ENCODE measurements around the gene TCP11L2. TPM values are rescaled to one million over a fixed set of nuclear protein-coding genes. Genes with fewer than 3 reads are reported as not detected.

TCP11L2 gene
- total and polyA plus RNA-seq, 2 of the 13 experiments (the other 11 are each of a cell fraction or from before 2014, with no cell fraction given): 4.6 to 24.1 TPM

GRCh38 chr12:106357549-106358395 is 55.2 kb downstream of the TCP11L2 start, which contains the start of gene POLR3B (continued):
- TF ChIP-seq THRA (CRISPR knock-in tag; IDR thresholded peaks at IDR 0.05; ENCODE audit: borderline replicate concordance) (peak; percentile 46), RFX3 (CRISPR knock-in tag; IDR thresholded peaks at IDR 0.05) (peak; percentile 18), NFKBIZ (CRISPR knock-in tag; IDR thresholded peaks at IDR 0.05) (peak; percentile 16; the same call in 1 of the 2 replicates), EED (CRISPR knock-in tag; IDR thresholded peaks at IDR 0.05) (no peak; the same call in 1 of the 2 replicates), LBX2 (CRISPR knock-in tag; IDR thresholded peaks at IDR 0.05; ENCODE audit: borderline replicate concordance) (peak; percentile 56; the same call in 1 of the 2 replicates), HES4 (CRISPR knock-in tag; IDR thresholded peaks at IDR 0.05; ENCODE audit: borderline replicate concordance) (peak; percentile 91), XBP1 (CRISPR knock-in tag; IDR thresholded peaks at IDR 0.05) (no peak), SOX13 (IDR thresholded peaks at IDR 0.05) (no peak), SOX13 (CRISPR knock-in tag; conservative IDR thresholded peaks at IDR 0.05 in 1 of 2, IDR thresholded peaks at IDR 0.05 in 1 of 2) (peak in 1 of 2 experiments; percentile 61; a peak in 2 of 4 replicates), ZNF761 (CRISPR knock-in tag; conservative IDR thresholded peaks at IDR 0.05) (peak; percentile 97), MXD4 (CRISPR knock-in tag; IDR thresholded peaks at IDR 0.05) (peak; percentile 87), KDM5A (IDR thresholded peaks at IDR 0.05; ENCODE audit: borderline replicate concordance, low read length) (peak; percentile 97), NAIF1 (CRISPR knock-in tag; IDR thresholded peaks at IDR 0.05; ENCODE audit: borderline replicate concordance) (peak; percentile 71), ZNF749 (CRISPR knock-in tag; IDR thresholded peaks at IDR 0.05; ENCODE audit: borderline replicate concordance) (peak; percentile 57; the same call in 1 of the 2 replicates), KAT7 (CRISPR knock-in tag; IDR thresholded peaks at IDR 0.05; ENCODE audit: borderline replicate concordance) (peak; percentile 79), ZNF674 (CRISPR knock-in tag; IDR thresholded peaks at IDR 0.05; ENCODE audit: low read depth) (0 out of 2 replicates have a peak, but pooled peaks have one; percentile 80), DMTF1 (CRISPR knock-in tag; IDR thresholded peaks at IDR 0.05) (peak; percentile 100), ZBTB7B (CRISPR knock-in tag; IDR thresholded peaks at IDR 0.05) (peak; percentile 91), ZNF580 (CRISPR knock-in tag; IDR thresholded peaks at IDR 0.05; ENCODE audit: borderline replicate concordance, low read depth) (peak; percentile 93; the same call in 1 of the 2 replicates), CREB1 (IDR thresholded peaks at IDR 0.05) (no peak; the same call in 1 of the 2 replicates), CREB1 (CRISPR knock-in tag; IDR thresholded peaks at IDR 0.05) (peak; percentile 74), PREB (CRISPR knock-in tag; IDR thresholded peaks at IDR 0.05) (no peak)
